WTC11 (cell line): ENCODE results near the gene ESRRG.

Source experiments
- ATF3 ChIP-seq: sonication (generic); formaldehyde crosslinking; conservative IDR thresholded peaks from 2 replicates; pipeline ENCODE4 v1.8.1; 2022; ENCODE audit warnings: mild to moderate bottlenecking, missing genetic modification reagents
- E2F4 ChIP-seq: sonication (generic); formaldehyde crosslinking; IDR thresholded peaks from 2 replicates; pipeline ENCODE4 v1.8.1; 2022; ENCODE audit warnings: low read depth, mild to moderate bottlenecking, moderate library complexity, missing genetic modification reagents, borderline replicate concordance
- IRF1 ChIP-seq: sonication (generic); formaldehyde crosslinking; IDR thresholded peaks from 2 replicates; pipeline ENCODE4 v1.8.0; 2023; ENCODE audit warnings: missing genetic modification reagents
- NFYB ChIP-seq: sonication (generic); formaldehyde crosslinking; conservative IDR thresholded peaks from 2 replicates; pipeline ENCODE4 v1.8.0; 2022; ENCODE audit warnings: low read depth, missing genetic modification reagents
- ZNF121 ChIP-seq: sonication (generic); formaldehyde crosslinking; IDR thresholded peaks from 2 replicates; pipeline ENCODE4 v1.8.0; 2023; ENCODE audit warnings: missing genetic modification reagents
- TF ChIP-seq, protein P1 (sequence below): fragments of 200-600 bp; IDR thresholded peaks from 2 replicates; pipeline ENCODE4 v1.8.0; 2022; ENCODE audit warnings: antibody characterized with exemption

DNA sequence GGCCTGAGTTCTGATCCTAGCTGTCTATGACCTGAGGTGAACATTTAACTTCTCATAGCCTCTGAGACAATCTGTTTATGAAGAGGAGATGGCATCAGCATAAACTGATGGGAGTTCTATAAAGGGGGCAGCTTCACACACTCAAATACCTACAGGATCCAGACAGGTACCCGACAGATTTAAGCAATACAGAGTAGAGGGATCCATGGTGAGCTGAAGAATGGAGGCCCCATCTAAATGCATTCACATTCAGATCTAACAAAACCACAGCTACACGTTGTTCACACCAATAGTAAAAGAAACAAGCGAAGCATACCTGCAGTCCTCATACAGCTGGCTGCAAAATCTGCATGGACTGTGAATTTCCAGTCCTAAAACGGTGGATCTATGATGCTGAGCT, 48.7 kb upstream of the ESRRG start:
- TF ChIP-seq, protein P1, sequence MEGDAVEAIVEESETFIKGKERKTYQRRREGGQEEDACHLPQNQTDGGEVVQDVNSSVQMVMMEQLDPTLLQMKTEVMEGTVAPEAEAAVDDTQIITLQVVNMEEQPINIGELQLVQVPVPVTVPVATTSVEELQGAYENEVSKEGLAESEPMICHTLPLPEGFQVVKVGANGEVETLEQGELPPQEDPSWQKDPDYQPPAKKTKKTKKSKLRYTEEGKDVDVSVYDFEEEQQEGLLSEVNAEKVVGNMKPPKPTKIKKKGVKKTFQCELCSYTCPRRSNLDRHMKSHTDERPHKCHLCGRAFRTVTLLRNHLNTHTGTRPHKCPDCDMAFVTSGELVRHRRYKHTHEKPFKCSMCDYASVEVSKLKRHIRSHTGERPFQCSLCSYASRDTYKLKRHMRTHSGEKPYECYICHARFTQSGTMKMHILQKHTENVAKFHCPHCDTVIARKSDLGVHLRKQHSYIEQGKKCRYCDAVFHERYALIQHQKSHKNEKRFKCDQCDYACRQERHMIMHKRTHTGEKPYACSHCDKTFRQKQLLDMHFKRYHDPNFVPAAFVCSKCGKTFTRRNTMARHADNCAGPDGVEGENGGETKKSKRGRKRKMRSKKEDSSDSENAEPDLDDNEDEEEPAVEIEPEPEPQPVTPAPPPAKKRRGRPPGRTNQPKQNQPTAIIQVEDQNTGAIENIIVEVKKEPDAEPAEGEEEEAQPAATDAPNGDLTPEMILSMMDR: no peak
- TF ChIP-seq NFYB (CRISPR knock-in tag) (no peak), ZNF121 (CRISPR knock-in tag) (no peak), ATF3 (CRISPR knock-in tag) (no peak), E2F4 (CRISPR knock-in tag) (no peak), IRF1 (CRISPR knock-in tag) (no peak)
